ENCODE results near the gene MYH11.
"Not testable (repeated sequence)": the region's sequence is repeated elsewhere in the genome, so short reads cannot be mapped to it uniquely, and the experiment has no call there.

MYH11 gene

DNA sequence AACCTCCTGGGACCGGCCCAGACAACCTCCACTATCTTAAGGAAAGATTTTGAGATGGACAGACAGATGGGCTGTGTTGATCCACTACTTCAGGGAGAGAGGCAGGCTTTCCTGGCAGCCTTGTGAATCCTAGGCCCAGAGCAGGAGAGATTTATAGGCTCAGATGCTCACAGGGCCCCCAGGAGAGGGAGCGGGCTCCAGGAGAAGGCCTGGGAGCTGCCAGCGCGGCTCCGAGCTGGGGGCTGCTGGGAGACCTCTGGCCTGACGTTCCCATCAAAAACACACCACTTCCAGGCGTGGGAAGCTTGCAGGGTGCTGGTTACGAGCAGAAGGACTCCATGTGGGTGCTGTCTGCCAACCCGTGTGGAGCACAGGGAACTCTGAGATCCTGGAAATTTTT, 53.2 kb downstream of the MYH11 start:
- DNase-seq: no peak

DNA sequence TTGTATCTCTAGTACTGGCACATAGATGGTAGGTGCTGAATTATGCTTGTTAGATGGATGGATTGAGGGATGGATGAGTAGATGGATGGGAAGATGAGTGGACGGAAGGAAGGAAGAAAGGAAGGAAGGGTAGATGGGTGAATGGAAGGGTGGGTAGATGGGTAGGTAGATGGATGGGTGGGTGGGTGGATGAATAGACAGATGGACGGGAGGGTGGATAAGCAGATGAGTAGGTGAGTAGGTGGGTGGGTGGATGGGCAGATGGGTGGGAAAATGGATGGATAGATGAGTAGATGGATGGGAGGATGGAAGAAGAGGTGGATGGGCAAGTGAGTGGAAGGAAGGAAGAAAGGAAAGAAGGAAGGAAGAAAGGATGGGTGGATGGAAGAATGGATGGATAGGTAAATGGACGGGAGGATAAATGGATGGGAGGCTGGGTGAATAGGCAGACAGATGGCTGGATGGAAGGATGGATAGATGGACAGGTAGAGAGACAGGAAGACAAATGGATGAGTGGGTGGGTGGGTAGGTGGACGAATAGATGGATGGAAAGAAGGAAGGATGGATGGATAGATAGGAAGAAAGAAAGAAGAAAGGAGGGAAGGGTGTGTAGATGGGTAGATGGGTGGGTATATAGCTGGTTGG, 56.9 kb downstream of the MYH11 start:
- DNase-seq: no peak

GRCh38 chr16:15798671-15799070, 58.2 kb downstream of the MYH11 start:
- DNase-seq: no peak

DNA sequence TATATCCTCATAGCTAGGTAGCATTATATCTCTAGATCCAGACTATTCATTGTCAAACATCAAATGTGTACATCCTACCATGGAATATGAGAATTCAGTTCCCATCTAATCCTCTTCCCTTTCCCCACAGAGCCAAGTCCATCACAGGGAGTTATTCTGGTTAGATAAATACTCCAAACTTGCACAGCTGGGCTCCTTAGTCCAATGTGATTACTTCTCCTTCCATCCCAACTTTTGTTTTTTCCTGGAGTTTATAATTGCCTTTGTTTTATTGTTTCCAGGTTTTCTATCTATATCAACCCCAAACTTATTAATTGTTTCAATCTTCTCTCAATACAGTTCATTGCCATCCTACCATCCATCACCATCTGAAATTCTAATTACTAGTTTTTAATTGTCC, 59.9 kb downstream of the MYH11 start:
- no peak for DNase-seq

- no peak for DNase-seq
Observed at GRCh38 chr16:15795615-15796014, 61.2 kb downstream of the MYH11 start.

DNA sequence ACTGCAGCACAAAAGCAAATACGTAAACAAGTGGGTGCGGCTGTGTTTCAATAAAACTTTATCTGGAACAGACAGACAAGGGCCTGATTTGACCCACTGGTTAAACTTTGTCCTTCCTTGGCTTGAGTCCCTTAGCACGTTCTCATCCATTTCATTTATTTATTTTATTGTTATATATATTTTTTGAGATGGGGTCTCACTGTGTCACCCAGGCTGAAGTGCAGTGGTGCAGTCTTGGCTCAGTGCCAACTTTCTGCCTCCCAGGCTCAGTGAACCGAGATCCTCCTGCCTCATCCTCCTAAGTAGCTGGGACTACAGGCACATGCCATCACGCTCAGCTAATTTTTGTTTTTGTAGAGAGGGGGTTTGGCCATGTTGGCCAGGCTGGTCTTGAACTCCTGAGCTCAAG, 64.3 kb downstream of the MYH11 start:
- DNase-seq: no peak

GRCh38 chr16:15790458-15790857, 66.4 kb downstream of the MYH11 start:
- no peak for DNase-seq

DNA sequence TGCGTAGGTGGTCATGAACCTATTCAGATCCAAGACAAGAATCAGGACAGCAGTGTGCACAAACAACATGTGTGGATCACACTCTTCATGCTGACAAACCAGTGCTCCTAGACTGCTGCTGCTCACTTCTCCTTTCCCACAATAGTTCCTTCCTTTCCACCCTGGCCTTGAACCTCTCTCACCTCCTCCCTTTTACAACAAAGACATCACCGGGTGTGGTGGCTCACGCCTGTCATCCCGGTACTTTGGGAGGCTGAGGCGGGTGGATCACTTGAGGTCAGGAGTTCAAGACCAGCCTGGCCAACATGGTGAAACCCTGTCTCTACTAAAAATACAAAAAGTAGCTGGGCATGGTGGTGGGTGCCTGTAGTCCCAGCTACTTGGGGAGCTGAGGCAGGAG, 67.0 kb downstream of the MYH11 start:
- DNase-seq: not testable (repeated sequence)

DNA sequence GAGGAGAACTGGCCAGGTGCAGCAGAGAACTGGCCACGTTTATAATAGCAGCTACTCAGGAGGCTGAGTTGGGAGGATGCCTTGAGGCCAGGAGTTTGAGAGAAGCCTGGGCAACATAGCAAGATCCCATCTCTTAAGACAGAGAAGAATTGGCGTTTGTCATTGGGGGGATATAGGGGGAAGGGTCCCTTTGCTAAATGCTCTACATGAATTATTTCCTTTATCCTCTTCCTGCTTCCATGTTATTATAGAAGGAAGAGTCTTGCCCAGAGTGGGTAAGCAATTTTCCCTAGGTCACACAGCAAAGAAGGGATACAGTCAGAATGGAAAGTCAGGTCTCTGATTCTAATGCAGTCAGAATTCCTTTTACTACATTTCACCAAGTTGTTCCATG, 68.0 kb downstream of the MYH11 start:
- DNase-seq: no peak

DNA sequence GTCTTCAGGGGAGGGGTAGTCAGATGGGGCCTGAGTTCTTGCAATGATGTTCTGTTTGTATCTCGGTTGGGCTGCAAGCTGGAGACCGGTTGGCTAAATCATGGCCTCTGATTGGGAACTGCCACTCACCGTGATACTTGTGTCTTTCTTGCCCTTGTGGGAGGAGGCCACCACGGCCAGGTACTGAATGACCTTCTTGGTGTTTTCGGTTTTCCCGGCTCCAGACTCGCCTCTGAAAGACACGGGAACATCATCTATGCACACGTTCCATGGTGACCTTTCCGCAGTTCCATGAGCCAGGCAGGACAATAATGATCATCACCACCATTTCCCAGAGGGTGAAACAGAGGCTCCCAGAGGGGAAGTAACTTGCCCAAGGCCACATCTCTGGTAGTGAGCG, 70.3 kb downstream of the MYH11 start:
- no peak for DNase-seq

- no peak for DNase-seq
Observed at GRCh38 chr16:15785386-15786059, 71.3 kb downstream of the MYH11 start.

- no peak for DNase-seq
Observed at GRCh38 chr16:15783985-15784384, 72.8 kb downstream of the MYH11 start.

- DNase-seq: no peak
Observed at GRCh38 chr16:15782573-15783365, 74.1 kb downstream of the MYH11 start.

DNA sequence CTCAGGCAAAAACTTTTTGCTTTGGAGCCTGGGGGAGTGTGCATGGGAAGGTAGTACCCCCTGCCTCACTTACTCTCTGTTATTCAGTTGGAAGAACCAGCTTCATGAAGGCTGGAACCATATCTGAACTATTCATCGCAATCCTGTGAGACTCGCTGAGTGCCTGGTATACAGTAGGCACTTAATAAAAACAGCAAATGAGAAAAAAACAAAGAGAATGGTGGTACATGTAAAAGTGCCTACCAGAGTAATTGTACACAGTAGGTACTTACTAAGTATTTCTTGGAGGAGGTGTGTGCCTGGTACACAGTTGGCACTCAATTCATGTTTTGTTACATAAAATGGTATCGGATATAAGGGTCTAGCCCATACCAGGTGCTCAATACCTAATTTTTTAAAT, 75.2 kb downstream of the MYH11 start:
- DNase-seq: no peak

GRCh38 chr16:15780805-15781204, 76.0 kb downstream of the MYH11 start:
- DNase-seq: no peak

- no peak for DNase-seq
Observed at GRCh38 chr16:15779664-15780351, 77.0 kb downstream of the MYH11 start.

DNA sequence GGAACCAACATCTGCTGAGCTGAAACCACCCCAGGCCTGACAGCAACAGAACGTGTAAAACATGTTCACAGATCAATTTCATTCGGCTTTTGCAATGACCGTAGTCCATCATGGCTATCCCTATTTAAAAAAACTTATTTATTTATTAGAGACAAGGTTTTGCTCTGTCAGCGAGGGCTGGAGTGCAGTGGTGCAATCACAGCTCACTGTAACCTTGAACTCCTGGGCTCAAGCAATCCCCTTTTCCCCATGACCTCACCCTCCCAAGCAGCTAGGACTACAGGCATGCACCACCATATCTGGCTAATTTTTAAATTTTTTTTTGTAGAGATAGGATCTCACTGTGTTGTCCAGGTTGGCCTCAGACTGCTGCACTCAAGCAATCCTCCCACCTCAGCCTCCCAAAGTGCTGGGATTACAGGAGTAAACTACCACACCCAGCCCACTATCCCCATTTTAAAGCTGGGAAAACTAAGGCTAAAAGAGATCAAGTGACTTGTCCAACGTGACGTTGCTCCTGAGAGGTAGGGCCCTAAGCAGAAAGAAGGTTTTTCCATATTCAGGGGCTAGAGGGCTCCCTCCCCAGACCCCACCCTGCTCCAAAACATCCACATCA, 77.7 kb downstream of the MYH11 start:
- no peak for DNase-seq

DNA sequence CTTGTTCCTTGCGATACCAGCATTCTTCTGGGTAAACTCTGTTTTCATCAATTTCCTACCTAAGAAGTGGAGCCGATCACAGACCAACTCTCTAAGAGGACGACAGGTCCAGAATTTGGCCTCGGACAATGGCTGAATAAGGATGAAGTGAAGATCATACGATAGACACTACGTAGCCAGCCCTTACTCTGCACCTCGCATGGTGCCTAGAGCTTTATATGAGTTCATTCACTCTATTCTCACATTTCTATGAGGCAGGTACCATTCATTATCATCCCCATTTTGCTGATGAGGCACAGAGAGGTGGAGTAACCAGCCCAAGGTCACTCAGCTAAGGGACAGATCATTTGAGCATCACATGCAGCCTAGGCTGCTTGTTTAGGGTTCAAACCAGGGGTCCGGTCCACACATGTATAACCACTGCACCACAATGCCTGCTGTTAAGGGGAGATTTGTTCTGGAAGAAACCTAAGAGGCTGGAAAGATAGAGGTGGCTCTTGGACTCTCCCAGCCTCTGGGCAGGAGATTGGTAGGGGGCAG, 78.6 kb downstream of the MYH11 start:
- no peak for DNase-seq

- no peak for DNase-seq
Observed at GRCh38 chr16:15777533-15778203, 79.2 kb downstream of the MYH11 start.

GRCh38 chr16:15776572-15776971, 80.3 kb downstream of the MYH11 start:
- no peak for DNase-seq

- no peak for DNase-seq
Observed at GRCh38 chr16:15775663-15776304, 81.0 kb downstream of the MYH11 start.

DNA sequence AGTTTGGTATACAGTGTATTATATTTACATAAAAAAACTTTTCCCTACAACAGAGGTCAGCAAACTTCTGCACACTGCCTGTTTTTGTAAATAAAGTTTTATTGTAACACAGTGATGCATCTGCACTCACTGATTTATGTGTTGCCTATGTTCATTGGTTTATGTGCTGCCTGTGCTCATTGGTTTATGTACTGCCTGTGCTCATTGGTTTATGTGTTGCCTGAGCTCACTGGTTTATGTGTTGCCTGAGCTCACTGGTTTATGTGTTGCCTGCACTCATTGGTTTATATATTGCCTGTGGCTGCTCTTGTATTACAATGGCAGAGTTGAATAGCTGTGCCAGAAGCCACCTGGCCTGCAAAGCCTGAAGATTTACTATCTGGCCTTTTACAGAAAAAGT, 81.6 kb downstream of the MYH11 start:
- no peak for DNase-seq
